Measurements from ENCODE around the gene B2M. TPM values are rescaled to one million over a fixed set of nuclear protein-coding genes. Genes with fewer than 3 reads are reported as not detected.
"Not testable (repeated sequence)": the region's sequence is repeated elsewhere in the genome, so short reads cannot be mapped to it uniquely, and the experiment has no call there.

B2M gene
- total RNA-seq, 1 experiment from 2014 or later, result 605 TPM

DNA sequence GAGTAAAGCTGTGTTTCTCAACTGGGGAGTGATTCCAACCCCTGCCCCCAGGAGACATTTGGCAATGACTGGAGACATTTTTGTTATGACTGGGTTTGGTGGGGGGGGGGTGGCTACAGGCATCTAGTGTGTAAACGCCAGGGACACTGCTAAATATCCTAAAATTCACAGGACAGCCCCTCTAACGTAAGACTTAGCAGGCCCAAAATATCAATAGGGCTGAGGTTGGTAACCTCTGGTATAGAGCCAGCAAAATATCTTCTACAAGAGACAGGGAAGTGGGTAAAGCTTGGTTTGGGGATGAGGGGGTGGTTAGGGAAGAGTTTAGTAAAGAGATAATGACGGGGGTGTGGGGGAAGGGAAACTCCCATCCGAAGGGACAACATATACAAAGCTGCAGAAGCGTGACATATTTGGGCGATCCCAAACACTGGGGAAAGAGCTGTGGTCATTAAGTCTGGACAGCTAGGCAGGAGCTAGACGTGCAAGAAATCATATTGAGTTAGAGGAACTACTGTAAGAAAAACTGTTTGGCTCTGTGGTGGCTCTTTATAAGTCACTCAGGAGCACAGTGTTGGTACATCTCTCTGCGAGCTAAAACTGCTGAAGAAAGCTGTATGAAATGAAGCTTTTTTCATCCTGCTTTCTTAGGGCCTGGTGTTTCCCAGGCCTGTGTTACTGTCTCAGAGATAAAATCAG lies 24.3 kb downstream of the B2M start:
- Mint-ChIP-seq H3K27ac (ENCODE audit: low read depth, unreplicated experiment) (peak overlapping the region; percentile 74), H3K36me3 (ENCODE audit: insufficient read depth, unreplicated experiment) (peaks cover 13% of the 10 kb centered on the region), H3K9me3 (ENCODE audit: unreplicated experiment) (no peaks in the 10 kb centered on the region), H3K4me1 (ENCODE audit: insufficient read depth, unreplicated experiment) (peaks cover 7% of the 10 kb centered on the region), H3K4me3 (ENCODE audit: unreplicated experiment) (no peak overlapping the region), H3K27me3 (ENCODE audit: insufficient read depth, unreplicated experiment) (no peaks in the 10 kb centered on the region)
- CTCF ChIA-PET, result interaction anchor here (0.5 to 5.6 kb wide), 13 partner anchors 18 to 649 kb away, joined by 3 to 83 read pairs (median 4); partner anchors contain the start of genes B2M, PATL2 and SPG11
- no peak for TF ChIP-seq CTCF (IDR thresholded peaks at IDR 0.05; ENCODE audit: unreplicated experiment)
- POLR2A ChIA-PET, result interaction anchor here (1.4 to 5.0 kb wide), 5 partner anchors 8 to 75 kb away, joined by 3 to 63 read pairs (median 54); partner anchors contain the start of genes B2M, PATL2 and SPG11
- intact Hi-C loops (cut with micrococcal nuclease), result loop anchor here (5.0 kb wide), 1 partner anchor 143 kb away; no protein-coding TSS in a partner anchor
- no TSS peak for BruUV-seq (replicated peaks)
- no peak for DNase-seq (ENCODE audit: unreplicated experiment)

DNA sequence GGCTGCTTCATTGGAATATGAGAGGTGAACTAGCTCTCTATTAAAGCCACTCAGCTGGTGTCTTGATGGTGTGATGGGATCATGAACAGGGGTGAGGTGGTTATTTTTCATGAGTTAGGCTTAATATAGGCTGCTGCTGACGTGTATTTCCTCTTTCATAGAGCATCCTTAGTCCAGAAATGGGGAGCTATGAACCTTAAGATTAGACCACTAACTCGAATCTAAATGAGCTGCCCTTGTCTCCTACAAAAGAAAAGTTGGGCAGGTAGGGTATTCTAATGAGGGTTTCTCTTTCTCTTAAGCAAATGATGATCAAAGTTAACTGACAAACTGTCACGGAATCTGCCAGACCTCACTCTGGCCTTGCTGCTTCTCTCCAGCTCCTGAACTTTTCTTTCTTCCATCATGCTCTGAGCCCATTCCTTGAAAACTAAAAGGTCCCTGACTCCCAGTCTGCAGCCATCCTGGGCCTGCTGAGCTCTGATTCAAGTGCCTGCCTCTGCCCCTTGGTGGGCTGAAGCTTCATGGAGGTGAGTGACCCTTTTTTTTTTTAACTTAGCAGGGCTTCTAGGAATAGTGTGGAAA lies 25.0 kb downstream of the B2M start, which contains the start of gene TRIM69:
Gene TRIM69, plus strand, starts transcription at position 348 of the 585 bp plus-strand sequence. Its CDS starts 177 bp downstream, at position 525.
- intact Hi-C loops (cut with micrococcal nuclease), result loop anchor here (5.0 kb wide), 1 partner anchor 144 kb away; no protein-coding TSS in a partner anchor
- ChIA-PET CTCF (interaction anchor here (0.5 to 5.6 kb wide), 16 partner anchors 17 to 1774 kb away, joined by 3 to 83 read pairs (median 4); partner anchors contain the start of genes B2M, PATL2 and SPG11), POLR2A (interaction anchor here (1.2 to 5.0 kb wide), 7 partner anchors 8 to 76 kb away, joined by 3 to 63 read pairs (median 6); partner anchors contain the start of genes B2M, PATL2 and SPG11)
- DNase-seq (ENCODE audit: unreplicated experiment), result no peak
- no TSS peak for BruUV-seq (replicated peaks)
- no peak for TF ChIP-seq CTCF (IDR thresholded peaks at IDR 0.05; ENCODE audit: unreplicated experiment)
- Mint-ChIP-seq H3K27ac (ENCODE audit: low read depth, unreplicated experiment) (peak within 1 kb of the TSS; percentile 74), H3K9me3 (ENCODE audit: unreplicated experiment) (no peaks in the 10 kb centered on the region), H3K4me1 (ENCODE audit: insufficient read depth, unreplicated experiment) (peaks cover 7% of the 10 kb centered on the region), H3K4me3 (ENCODE audit: unreplicated experiment) (no peak within 1 kb of the TSS), H3K36me3 (ENCODE audit: insufficient read depth, unreplicated experiment) (peaks cover 10% of the 10 kb centered on the region), H3K27me3 (ENCODE audit: insufficient read depth, unreplicated experiment) (no peaks in the 10 kb centered on the region)

DNA sequence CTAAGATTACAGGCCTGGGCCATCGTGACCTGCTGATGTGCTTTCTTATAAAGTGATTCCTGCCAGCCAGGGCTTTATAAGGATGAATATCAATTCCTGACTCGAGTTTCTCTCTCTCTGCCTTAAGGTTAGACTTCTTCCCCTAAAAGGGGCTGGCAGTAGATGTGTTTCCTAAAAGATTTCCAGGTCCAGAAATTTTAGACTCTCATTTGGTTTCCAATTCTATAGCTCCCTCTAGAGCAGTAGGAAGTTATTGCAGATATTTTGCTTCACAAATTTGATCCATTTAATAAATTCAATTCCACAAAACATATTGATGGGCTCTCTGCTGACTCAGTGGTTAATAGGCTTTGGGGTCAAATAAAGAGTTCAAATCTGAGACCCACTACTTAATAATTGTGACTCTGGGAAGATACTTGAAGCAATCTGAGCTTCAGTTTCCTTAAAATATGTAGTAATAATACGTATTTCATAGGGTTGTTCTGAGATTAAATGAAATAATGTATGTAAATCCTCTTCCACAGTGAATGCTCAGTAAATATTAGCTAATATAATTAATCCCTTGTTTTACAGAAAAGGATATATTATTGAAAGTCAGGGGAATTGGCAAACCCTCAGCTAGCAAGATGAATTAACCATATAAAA lies 27.1 kb downstream of the B2M start:
- Mint-ChIP-seq H3K4me1 (ENCODE audit: insufficient read depth, unreplicated experiment) (peaks cover 7% of the 10 kb centered on the region), H3K27ac (ENCODE audit: low read depth, unreplicated experiment) (no peak overlapping the region), H3K36me3 (ENCODE audit: insufficient read depth, unreplicated experiment) (no peaks in the 10 kb centered on the region), H3K27me3 (ENCODE audit: insufficient read depth, unreplicated experiment) (no peaks in the 10 kb centered on the region), H3K4me3 (ENCODE audit: unreplicated experiment) (no peak overlapping the region), H3K9me3 (ENCODE audit: unreplicated experiment) (no peaks in the 10 kb centered on the region)
- peak; percentile 69 for DNase-seq (ENCODE audit: unreplicated experiment)
- TF ChIP-seq CTCF (IDR thresholded peaks at IDR 0.05; ENCODE audit: unreplicated experiment), result peak; percentile 73
- intact Hi-C loops (cut with micrococcal nuclease), result loop anchor here (1.0 to 5.0 kb wide), 4 partner anchors 25 to 160 kb away; partner anchors contain the start of gene SPG11
- no TSS peak for BruUV-seq (replicated peaks)
- CTCF ChIA-PET, result interaction anchor here (0.7 to 5.6 kb wide), 35 partner anchors 8 to 311 kb away, joined by 3 to 83 read pairs (median 4); partner anchors contain the start of genes B2M, CTDSPL2, PATL2 and SPG11
- POLR2A ChIA-PET, result interaction anchor here (0.8 to 5.0 kb wide), 8 partner anchors 9 to 155 kb away, joined by 3 to 63 read pairs (median 5); partner anchors contain the start of genes B2M, PATL2 and SPG11

DNA sequence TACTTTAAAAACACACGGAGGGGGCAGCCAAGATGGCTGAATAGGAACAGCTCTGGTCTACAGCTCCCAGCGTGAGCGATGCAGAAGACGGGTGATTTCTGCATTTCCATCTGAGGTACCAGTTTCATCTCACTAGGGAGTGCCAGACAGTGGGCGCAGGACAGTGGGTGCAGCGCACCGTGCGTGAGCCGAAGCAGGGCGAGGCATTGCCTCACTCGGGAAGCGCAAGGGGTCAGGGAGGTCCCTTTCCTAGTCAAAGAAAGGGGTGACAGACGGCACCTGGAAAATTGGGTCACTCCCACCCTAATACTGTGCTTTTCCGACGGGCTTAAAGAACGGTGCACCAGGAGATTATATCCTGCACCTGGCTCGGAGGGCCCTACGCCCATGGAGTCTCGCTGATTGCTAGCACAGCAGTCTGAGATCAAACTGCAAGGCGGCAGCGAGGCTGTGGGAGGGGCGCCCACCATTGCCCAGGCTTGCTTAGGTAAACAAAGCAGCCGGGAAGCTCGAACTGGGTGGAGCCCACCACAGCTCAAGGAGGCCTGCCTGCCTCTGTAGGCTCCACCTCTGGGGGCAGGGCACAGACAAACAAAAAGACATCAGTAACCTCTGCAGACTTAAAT lies 28.0 kb downstream of the B2M start:
- H3K27ac Mint-ChIP-seq (ENCODE audit: low read depth, unreplicated experiment); DNase-seq (ENCODE audit: unreplicated experiment); H3K36me3 Mint-ChIP-seq (ENCODE audit: insufficient read depth, unreplicated experiment); H3K4me3 Mint-ChIP-seq (ENCODE audit: unreplicated experiment); BruUV-seq (replicated peaks); H3K4me1 Mint-ChIP-seq (ENCODE audit: insufficient read depth, unreplicated experiment); H3K9me3 Mint-ChIP-seq (ENCODE audit: unreplicated experiment); H3K27me3 Mint-ChIP-seq (ENCODE audit: insufficient read depth, unreplicated experiment): not testable (repeated sequence)
- CTCF ChIA-PET, result interaction anchor here (0.8 to 5.6 kb wide), 25 partner anchors 8 to 179 kb away, joined by 3 to 83 read pairs (median 4); partner anchors contain the start of gene SPG11
- intact Hi-C loops (cut with micrococcal nuclease), result loop anchor here (5.0 kb wide), 1 partner anchor 147 kb away; no protein-coding TSS in a partner anchor
- POLR2A ChIA-PET, result interaction anchor here (0.6 to 5.0 kb wide), 4 partner anchors 12 to 76 kb away, joined by 4 to 63 read pairs (median 57); partner anchors contain the start of genes B2M, PATL2 and SPG11

DNA sequence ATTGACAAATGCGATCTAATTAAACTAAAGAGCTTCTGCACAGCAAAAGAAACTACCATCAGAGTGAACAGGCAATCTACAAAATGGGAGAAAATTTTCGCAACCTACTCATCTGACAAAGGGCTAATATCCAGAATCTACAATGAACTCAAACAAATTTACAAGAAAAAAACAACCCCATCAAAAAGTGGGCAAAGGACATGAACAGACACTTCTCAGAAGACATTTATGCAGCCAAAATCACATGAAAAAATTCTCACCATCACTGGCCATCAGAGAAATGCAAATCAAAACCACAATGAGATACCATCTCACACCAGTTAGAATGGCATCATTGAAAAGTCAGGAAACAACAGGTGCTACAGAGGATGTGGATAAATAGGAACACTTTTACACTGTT lies 32.1 kb downstream of the B2M start:
- H3K4me3 Mint-ChIP-seq (ENCODE audit: unreplicated experiment); H3K9me3 Mint-ChIP-seq (ENCODE audit: unreplicated experiment); DNase-seq (ENCODE audit: unreplicated experiment); BruUV-seq (replicated peaks); POLR2A ChIA-PET; H3K36me3 Mint-ChIP-seq (ENCODE audit: insufficient read depth, unreplicated experiment); H3K4me1 Mint-ChIP-seq (ENCODE audit: insufficient read depth, unreplicated experiment); H3K27me3 Mint-ChIP-seq (ENCODE audit: insufficient read depth, unreplicated experiment); intact Hi-C loops (cut with micrococcal nuclease); H3K27ac Mint-ChIP-seq (ENCODE audit: low read depth, unreplicated experiment); CTCF ChIA-PET: not testable (repeated sequence)

Measured in MCF 10A (cell line).